Stimulated activated CD4-positive, alpha-beta T cell treated with anti-CD3 and anti-CD28 coated beads, Interleukin-12 subunit alpha, Interleukin-12 subunit beta, amount 100 ng/mL, for 24 hours (primary cell): ENCODE data around the gene SH2D2A.

Experiments used
- DNase-seq, 2 experiments: peaks; one replicate each; pipeline ENCODE4 v3.0.0-alpha.2; 2020; ENCODE audit warnings: low read depth in 2 of 2

SH2D2A gene

GRCh38 chr1:156816561-156817328, at the start of gene SH2D2A:
SH2D2A (minus strand) TSS chr1:156816848; CDS start chr1:156816708, 140 bp downstream.
- DNase-seq = peak; percentile 83 to 88

GRCh38 chr1:156865865-156866248, 49.2 kb upstream of the SH2D2A start:
- no peak for DNase-seq

GRCh38 chr1:156865258-156865657, 48.6 kb upstream of the SH2D2A start:
- no peak for DNase-seq

DNA sequence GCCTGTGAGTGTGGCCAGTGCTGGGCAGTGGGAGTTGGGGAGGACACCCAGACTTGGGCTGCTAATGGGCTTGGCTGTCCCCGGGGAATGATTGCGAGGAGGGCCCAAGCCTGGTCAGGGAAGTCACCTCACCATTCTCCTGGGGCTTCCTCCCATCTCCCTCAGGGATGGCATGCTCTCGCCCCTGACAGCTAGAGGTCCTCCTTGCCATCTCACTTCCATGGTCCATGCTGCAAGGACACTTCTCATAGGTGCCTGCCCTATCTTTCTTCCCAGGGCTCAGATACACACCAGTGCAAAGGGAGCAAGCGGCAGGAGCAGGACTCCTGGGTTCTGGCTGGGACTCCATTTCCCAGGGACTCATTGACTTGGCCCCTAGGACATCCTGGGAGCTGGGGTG, 48.1 kb upstream of the SH2D2A start:
- no peak for DNase-seq

GRCh38 chr1:156863631-156864030, 47.0 kb upstream of the SH2D2A start:
- DNase-seq = no peak

- DNase-seq = no peak
Observed at GRCh38 chr1:156862997-156863599, 46.5 kb upstream of the SH2D2A start.

DNA sequence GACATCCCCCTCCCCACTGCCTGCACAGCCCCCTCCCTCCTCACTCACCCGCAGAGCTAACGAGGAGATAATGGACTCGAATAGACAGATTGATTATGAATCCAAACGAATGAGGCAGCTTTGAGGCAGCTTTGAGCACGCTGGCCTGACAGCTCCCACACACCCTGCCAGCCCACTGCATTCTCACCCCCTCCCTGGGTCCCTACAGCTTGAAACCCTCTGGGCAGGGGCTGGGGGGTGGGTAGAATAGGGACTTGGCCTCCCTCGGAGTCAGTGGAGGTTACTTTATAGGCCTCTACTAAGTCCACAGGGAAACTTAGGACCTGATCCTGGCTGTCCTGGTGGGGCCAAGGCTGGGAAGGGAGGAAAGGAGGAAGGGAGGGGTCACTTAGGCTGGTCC, 45.9 kb upstream of the SH2D2A start:
- DNase-seq = no peak

- DNase-seq = peak in 1 of 2 experiments; percentile 33
Observed at GRCh38 chr1:156860628-156861423, 44.2 kb upstream of the SH2D2A start, which contains the start of gene NTRK1. NTRK1 (plus strand) TSS chr1:156860865; CDS start chr1:156860935, 70 bp downstream.

GRCh38 chr1:156860113-156860627, 43.5 kb upstream of the SH2D2A start:
- DNase-seq = peak in 1 of 2 experiments; percentile 36

GRCh38 chr1:156859523-156860112, 43.0 kb upstream of the SH2D2A start:
- DNase-seq = no peak

GRCh38 chr1:156858959-156859522, 42.4 kb upstream of the SH2D2A start, which contains the start of gene INSRR:
INSRR (minus strand) TSS chr1:156859117; CDS start chr1:156858621, 496 bp downstream.
- DNase-seq = no peak

DNA sequence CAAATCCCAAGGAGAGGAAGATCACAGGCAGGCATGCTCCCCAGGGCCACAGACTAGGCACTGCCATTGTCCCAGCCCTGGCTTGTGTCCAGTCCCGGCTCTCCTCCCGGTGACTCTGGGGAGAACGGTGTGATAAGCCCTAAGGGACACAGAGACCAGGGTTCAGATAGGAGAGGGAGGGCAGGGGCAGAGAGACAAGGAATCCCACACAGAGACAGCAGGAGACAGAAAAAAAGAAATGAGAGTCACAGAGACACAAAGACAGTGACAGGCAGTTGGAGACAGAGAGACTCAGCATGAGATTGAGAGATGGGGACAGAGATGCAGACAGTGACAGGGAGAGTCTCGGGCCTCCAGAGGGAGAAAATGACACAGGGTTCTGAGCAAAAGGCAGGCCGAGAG, 41.9 kb upstream of the SH2D2A start:
- no peak for DNase-seq

GRCh38 chr1:156857532-156857931, 40.9 kb upstream of the SH2D2A start:
- no peak for DNase-seq

DNA sequence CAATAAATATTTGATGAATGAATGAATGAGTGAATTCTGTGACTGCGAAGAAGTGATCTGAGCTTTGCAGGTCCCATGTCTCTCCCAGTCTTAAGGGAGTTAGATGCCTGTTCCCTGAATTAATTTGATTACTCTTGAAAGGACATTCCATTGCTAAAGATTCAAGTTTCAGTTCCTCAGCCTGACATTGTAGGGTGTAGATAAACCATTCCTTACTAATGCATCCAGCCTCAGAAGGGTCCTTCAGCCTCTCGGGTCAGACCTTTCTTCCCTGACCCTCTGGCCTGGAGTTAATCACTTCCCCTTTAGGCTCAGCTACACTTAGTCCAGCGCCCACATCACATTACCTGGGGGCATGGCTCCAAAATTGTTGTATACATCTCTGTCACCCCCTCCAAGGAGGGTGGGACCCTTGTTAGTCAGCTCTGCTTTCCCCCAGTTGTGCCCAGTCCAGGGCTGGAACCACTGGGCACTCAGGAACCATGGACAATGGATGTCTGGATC, 39.7 kb upstream of the SH2D2A start:
- no peak for DNase-seq

DNA sequence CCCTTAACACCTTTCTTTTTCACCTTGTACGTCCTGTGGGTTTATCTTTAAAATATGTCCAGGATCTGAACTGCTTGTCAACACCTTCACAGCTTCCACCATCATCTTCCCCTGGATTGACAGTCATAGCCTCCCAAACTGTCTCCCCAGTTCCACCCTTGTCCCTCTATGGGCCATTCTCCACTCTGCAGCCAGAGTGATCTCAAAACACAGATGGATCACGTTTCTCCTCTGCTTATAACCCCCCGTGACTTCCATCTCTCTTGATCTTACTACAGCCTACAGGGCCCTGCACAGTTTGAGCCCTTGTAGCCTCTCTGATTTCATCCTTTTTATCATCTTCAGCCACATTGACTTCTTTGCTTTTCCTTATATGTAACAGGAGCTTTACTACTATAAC, 38.0 kb upstream of the SH2D2A start:
- no peak for DNase-seq

DNA sequence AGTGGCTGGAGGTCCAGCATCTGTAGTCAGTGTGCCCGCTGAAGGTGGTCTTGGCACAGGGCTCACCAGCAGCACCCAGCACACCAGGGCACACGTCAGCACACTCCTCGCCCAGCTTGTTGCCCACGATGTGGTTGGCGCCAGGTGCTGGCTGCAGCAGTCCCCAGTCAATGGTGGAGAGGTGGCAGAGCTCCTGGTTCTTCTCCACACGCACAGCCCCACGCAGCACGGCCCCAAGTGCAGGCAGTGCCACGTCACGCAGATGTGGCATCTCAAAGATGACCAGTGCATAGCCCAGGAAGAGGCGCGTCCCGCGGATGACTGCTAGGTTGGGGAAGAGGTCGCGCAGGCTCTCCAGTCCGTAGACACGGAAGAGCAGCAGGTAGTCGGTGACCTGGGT, 37.1 kb upstream of the SH2D2A start:
- DNase-seq = no peak

GRCh38 chr1:156852418-156852874, 35.8 kb upstream of the SH2D2A start:
- no peak for DNase-seq

- DNase-seq = no peak
Observed at GRCh38 chr1:156851779-156852417, 35.2 kb upstream of the SH2D2A start.

DNA sequence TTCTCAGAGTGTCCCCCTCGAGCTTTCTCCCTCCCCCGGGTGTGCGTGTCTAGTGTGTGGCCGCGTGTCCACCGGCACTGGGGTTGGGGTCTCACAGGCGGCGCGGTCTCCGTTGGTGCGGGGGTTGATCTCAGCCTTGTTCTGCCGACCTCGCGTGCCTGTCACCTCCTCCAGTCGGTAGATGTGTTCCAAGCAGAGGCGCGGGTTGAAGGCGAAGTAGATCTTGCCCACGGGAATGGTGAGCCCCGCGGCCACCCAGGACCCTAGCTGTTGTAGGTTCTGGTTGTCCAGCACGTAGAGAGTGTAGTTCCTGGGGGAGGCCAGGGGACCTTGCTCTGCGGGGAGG, 32.5 kb upstream of the SH2D2A start:
- DNase-seq = no peak

- peak in 1 of 2 experiments; percentile 67 for DNase-seq
Observed at GRCh38 chr1:156848461-156849150, 32.0 kb upstream of the SH2D2A start.
